Cortex of kidney (tissue), 1 donor: Measurements from ENCODE around the gene RECQL5.
"Not testable (repeated sequence)": the region's sequence is repeated elsewhere in the genome, so short reads cannot be mapped to it uniquely, and the experiment has no call there.

Source experiments
- DNase-seq: peaks from one replicate; lab custom pipeline; 2025; lab: John Stamatoyannopoulos, UW

RECQL5 gene

GRCh38 chr17:75592348-75593020 lies 74.5 kb downstream of the RECQL5 start:
- DNase-seq: no peak

- no peak for DNase-seq
Observed at GRCh38 chr17:75591722-75592302, 75.1 kb downstream of the RECQL5 start.

GRCh38 chr17:75590849-75591721 lies 75.9 kb downstream of the RECQL5 start:
- DNase-seq: no peak

- DNase-seq: no peak
Observed at GRCh38 chr17:75590314-75590761, 76.6 kb downstream of the RECQL5 start.

- DNase-seq: no peak
Observed at GRCh38 chr17:75589919-75590303, 77.0 kb downstream of the RECQL5 start.

- peak; percentile 75 for DNase-seq
Observed at GRCh38 chr17:75589012-75589918, 77.7 kb downstream of the RECQL5 start.

- DNase-seq: no peak
Observed at GRCh38 chr17:75588596-75589011, 78.3 kb downstream of the RECQL5 start.

GRCh38 chr17:75587675-75588595 lies 79.0 kb downstream of the RECQL5 start, which contains the start of gene MYO15B:
Gene MYO15B, plus strand, starts transcription at chr17:75587800. Its CDS starts 258 bp downstream, at chr17:75588058.
- no peak for DNase-seq

GRCh38 chr17:75584849-75585175 lies 82.1 kb downstream of the RECQL5 start:
- DNase-seq: no peak

- not testable (repeated sequence) for DNase-seq
Observed at GRCh38 chr17:75583197-75583596, 83.8 kb downstream of the RECQL5 start.

GRCh38 chr17:75581121-75581725 lies 85.7 kb downstream of the RECQL5 start:
- DNase-seq: not testable (repeated sequence)
